Suprapubic skin (tissue), 4 donors: ENCODE measurements around the gene MYBPHL. TPM values are rescaled to one million over a fixed set of nuclear protein-coding genes. Genes with fewer than 3 reads are reported as not detected.

ENCODE experiments used
- DNase-seq, 2 donors: peaks; one replicate each; pipeline ENCODE4 v3.0.0-alpha.2; 2019; ENCODE audit warnings: low spot score in 2 of 2
- H3K27ac ChIP-seq: fragments of 200-600 bp; sonication (generic); one replicate; pipeline ENCODE4 v1.5.1; 2019
- H3K27me3 ChIP-seq: fragments of 200-600 bp; sonication (generic); one replicate; pipeline ENCODE4 v1.5.1; 2019
- H3K36me3 ChIP-seq: fragments of 200-600 bp; sonication (generic); one replicate; pipeline ENCODE4 v1.5.1; 2019
- H3K4me1 ChIP-seq: fragments of 200-600 bp; sonication (generic); one replicate; pipeline ENCODE4 v1.5.1; 2019
- H3K4me3 ChIP-seq: fragments of 200-600 bp; sonication (generic); one replicate; pipeline ENCODE4 v1.5.1; 2019; ENCODE audit warnings: mild to moderate bottlenecking
- H3K9me3 ChIP-seq: fragments of 200-600 bp; sonication (generic); one replicate; pipeline ENCODE4 v1.5.1; 2019
- EP300 ChIP-seq: sonication (generic); formaldehyde crosslinking; IDR thresholded peaks from one replicate; pipeline ENCODE4 v1.6.1; 2017; ENCODE audit warnings: antibody characterized with exemption
- POLR2A ChIP-seq, 2 donors: fragments of 450-650 bp; IDR thresholded peaks; one replicate each; pipeline ENCODE4 v1.6.1; 2017; ENCODE audit warnings: antibody characterized with exemption in 2 of 2, mild to moderate bottlenecking in 2 of 2, moderate library complexity in 2 of 2
- POLR2AphosphoS5 ChIP-seq, 3 donors: sonication (generic); formaldehyde crosslinking; IDR thresholded peaks; one replicate each; pipeline ENCODE4 v1.6.1; 2017; ENCODE audit warnings: antibody characterized with exemption in 3 of 3
- WGBS: methylation state at CpG from one replicate; pipeline ENCODE4 v1.1.5; 2018; 5-methylcytosine and 5-hydroxymethylcytosine counted together
- total RNA-seq, 4 donors: library from RNA; depleted of rRNA; stranded (reverse); fragments of >200 nt; gene quantifications; one replicate each; pipeline ENCODE4 v1.1.0, GENCODE V29; 2016
- TF ChIP-seq, protein P1 (sequence below), 2 donors: fragments of 200-600 bp in 1 of 2; fragments of 450-650 bp in 1 of 2; sonication (generic) in 1 of 2; IDR thresholded peaks; one replicate each; pipeline ENCODE4 v1.5.1; 2016 to 2019; ENCODE audit warnings: antibody characterized with exemption in 2 of 2, mild to moderate bottlenecking in 1 of 2, moderate library complexity in 1 of 2

The MYBPHL gene
- total RNA-seq, 4 donors from 2014 or later: not detected

GRCh38 chr1:109347511-109347910 lies 40.7 kb upstream of the MYBPHL start:
- 93% methylated on average over 6 of the region's 6 CpGs for WGBS
- no peak for TF ChIP-seq EP300
- TF ChIP-seq, protein P1, sequence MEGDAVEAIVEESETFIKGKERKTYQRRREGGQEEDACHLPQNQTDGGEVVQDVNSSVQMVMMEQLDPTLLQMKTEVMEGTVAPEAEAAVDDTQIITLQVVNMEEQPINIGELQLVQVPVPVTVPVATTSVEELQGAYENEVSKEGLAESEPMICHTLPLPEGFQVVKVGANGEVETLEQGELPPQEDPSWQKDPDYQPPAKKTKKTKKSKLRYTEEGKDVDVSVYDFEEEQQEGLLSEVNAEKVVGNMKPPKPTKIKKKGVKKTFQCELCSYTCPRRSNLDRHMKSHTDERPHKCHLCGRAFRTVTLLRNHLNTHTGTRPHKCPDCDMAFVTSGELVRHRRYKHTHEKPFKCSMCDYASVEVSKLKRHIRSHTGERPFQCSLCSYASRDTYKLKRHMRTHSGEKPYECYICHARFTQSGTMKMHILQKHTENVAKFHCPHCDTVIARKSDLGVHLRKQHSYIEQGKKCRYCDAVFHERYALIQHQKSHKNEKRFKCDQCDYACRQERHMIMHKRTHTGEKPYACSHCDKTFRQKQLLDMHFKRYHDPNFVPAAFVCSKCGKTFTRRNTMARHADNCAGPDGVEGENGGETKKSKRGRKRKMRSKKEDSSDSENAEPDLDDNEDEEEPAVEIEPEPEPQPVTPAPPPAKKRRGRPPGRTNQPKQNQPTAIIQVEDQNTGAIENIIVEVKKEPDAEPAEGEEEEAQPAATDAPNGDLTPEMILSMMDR (IDR thresholded peaks at IDR 0.05): no peak
- no peak for TF ChIP-seq POLR2A (IDR thresholded peaks at IDR 0.05)
- no peak for TF ChIP-seq POLR2AphosphoS5 (IDR thresholded peaks at IDR 0.05)
- no peak for DNase-seq
- Histone ChIP-seq H3K4me1 (no peaks in the 10 kb centered on the region), H3K9me3 (no peaks in the 10 kb centered on the region), H3K36me3 (peaks cover 39% of the 10 kb centered on the region), H3K4me3 (no peak overlapping the region), H3K27ac (no peak overlapping the region), H3K27me3 (no peaks in the 10 kb centered on the region)

GRCh38 chr1:109341944-109342930 lies 35.4 kb upstream of the MYBPHL start:
- DNase-seq: no peak
- Histone ChIP-seq H3K4me3 (no peak overlapping the region), H3K27me3 (no peaks in the 10 kb centered on the region), H3K4me1 (no peaks in the 10 kb centered on the region), H3K9me3 (no peaks in the 10 kb centered on the region), H3K36me3 (peaks cover 48% of the 10 kb centered on the region), H3K27ac (no peak overlapping the region)
- TF ChIP-seq POLR2AphosphoS5 (IDR thresholded peaks at IDR 0.05) (no peak), EP300 (no peak), POLR2A (IDR thresholded peaks at IDR 0.05) (no peak)
- TF ChIP-seq, protein P1 (IDR thresholded peaks at IDR 0.05): no peak
- 35% methylated on average over 9 of the region's 9 CpGs for WGBS

GRCh38 chr1:109338608-109339007 lies 31.8 kb upstream of the MYBPHL start:
- Histone ChIP-seq H3K9me3 (no peaks in the 10 kb centered on the region), H3K27me3 (no peaks in the 10 kb centered on the region), H3K27ac (no peak overlapping the region), H3K36me3 (peaks cover 57% of the 10 kb centered on the region), H3K4me3 (no peak overlapping the region), H3K4me1 (no peaks in the 10 kb centered on the region)
- DNase-seq: no peak
- 98% methylated on average over 3 of the region's 3 CpGs for WGBS
- no peak for TF ChIP-seq EP300
- TF ChIP-seq, protein P1 (IDR thresholded peaks at IDR 0.05): no peak
- TF ChIP-seq POLR2AphosphoS5 (IDR thresholded peaks at IDR 0.05): no peak
- TF ChIP-seq POLR2A (IDR thresholded peaks at IDR 0.05): no peak

GRCh38 chr1:109338091-109338490 lies 31.3 kb upstream of the MYBPHL start:
- TF ChIP-seq POLR2A (IDR thresholded peaks at IDR 0.05): no peak
- no peak for TF ChIP-seq EP300
- TF ChIP-seq, protein P1 (IDR thresholded peaks at IDR 0.05): no peak
- TF ChIP-seq POLR2AphosphoS5 (IDR thresholded peaks at IDR 0.05): no peak
- H3K4me3 ChIP-seq: no peak overlapping the region
- no peaks in the 10 kb centered on the region for H3K4me1 ChIP-seq
- peaks cover 59% of the 10 kb centered on the region for H3K36me3 ChIP-seq
- no peak for DNase-seq
- WGBS: 94% methylated on average over 6 of the region's 6 CpGs
- no peak overlapping the region for H3K27ac ChIP-seq
- no peaks in the 10 kb centered on the region for H3K27me3 ChIP-seq
- no peaks in the 10 kb centered on the region for H3K9me3 ChIP-seq

- no peak for DNase-seq
- H3K27ac ChIP-seq: no peak overlapping the region
- H3K36me3 ChIP-seq: peaks cover 58% of the 10 kb centered on the region
- 81% methylated on average over 4 of the region's 4 CpGs for WGBS
- no peaks in the 10 kb centered on the region for H3K4me1 ChIP-seq
- TF ChIP-seq, protein P1 (IDR thresholded peaks at IDR 0.05): no peak
- TF ChIP-seq POLR2AphosphoS5 (IDR thresholded peaks at IDR 0.05) (no peak), EP300 (no peak), POLR2A (IDR thresholded peaks at IDR 0.05) (no peak)
- peaks cover 4% of the 10 kb centered on the region for H3K9me3 ChIP-seq
- H3K27me3 ChIP-seq: no peaks in the 10 kb centered on the region
- H3K4me3 ChIP-seq: no peak overlapping the region
These were observed 28.3 kb upstream of the MYBPHL start for GRCh38 chr1:109335091-109335490.
